NCI-H69 (cell line): ENCODE results near the gene NAA15.
"Not testable (repeated sequence)": the region's sequence is repeated elsewhere in the genome, so short reads cannot be mapped to it uniquely, and the experiment has no call there.

Experiments
- DNase-seq: peaks from one replicate; lab custom pipeline; 2025; lab: John Stamatoyannopoulos, UW

The NAA15 gene

DNA sequence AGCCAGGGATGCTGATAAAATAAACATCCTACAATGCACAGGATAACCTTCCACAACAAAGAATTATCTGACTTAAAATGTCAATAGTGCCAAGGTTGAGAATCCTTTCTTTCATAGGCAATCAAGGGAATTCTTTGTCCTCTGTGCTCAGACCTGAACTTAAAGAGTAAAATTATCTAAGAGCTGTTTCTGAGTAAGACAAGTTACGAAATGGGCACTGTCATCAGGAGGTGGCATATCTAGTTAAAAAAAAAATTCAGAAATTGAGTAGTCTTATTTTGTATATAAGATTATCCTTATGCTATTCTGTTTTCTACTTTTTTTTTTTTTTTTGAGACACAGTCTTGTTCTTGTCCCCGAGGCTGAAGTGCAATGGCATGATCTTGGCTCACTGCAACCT, 149.3 kb downstream of the NAA15 start:
- no peak for DNase-seq

DNA sequence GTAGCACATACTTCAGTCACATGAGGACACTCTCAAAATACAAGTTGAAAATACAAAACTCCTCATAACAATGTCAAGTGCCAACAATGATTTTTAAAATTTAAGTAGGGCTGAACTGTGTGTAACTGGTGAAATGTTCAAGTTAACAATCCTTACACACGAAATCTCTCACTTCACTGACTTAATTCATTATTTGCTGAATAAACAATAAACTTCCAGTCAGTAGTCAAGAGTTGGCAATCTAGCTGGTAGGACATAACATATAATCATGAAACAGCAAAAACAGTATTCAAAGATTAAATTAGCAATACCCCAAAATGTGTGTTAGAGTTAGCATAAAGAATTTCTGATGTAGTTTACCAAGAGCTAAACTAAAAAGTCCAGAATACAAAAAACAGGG, 150.7 kb downstream of the NAA15 start:
- no peak for DNase-seq

DNA sequence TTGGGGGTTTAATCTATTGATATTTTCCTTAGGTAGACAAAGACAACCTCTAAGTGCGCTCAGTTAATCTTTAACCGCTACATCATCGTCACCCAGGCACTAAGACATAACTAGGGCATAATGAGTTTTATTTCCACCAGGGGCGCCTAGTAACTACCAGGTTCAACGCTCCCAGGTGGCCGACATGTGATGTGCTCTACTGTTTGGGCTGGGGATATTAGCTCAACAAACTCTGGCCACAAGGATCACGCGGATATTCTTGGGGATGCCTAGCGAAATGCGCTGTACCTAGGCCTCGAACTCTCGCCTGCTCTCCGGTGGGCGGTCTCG, 151.7 kb downstream of the NAA15 start:
- DNase-seq: peak; percentile 86

DNA sequence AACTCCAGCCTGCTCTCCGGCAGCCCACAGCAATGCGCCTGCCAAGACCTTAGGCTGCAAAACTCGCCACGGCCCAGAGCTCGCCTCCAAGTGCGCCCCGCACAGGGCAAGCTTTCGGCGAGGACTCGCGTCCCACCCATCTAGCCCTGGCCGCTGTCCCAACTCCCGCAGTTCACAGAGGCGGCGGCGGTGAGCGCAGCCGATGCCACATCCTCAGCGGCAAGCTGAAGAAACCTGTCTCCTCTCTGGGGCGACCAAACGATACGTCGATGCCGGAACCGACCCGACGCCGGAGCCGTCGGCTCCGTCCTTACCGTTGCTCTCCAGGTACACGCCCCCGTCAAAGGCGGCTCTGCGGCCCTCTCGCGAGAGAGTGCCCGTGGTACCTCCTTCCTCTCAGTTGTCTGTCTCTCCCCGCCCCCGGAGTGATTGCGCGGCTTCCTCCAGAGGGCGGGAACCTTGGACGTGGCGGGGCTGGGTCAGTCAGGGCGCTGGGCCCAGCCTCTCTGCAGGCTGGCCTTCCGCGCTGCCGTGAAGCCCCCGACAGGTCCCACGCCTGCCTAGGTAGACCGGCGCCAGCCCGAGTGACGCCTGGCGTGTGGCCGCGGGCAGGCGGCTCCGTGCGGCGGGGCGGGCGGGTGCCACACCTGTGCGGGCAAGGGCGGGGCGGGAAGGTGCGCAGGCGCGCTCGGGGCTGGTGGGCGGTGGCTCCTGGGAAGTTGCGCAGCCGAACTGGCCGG, 152.2 kb downstream of the NAA15 start:
- peak; percentile 96 for DNase-seq

DNA sequence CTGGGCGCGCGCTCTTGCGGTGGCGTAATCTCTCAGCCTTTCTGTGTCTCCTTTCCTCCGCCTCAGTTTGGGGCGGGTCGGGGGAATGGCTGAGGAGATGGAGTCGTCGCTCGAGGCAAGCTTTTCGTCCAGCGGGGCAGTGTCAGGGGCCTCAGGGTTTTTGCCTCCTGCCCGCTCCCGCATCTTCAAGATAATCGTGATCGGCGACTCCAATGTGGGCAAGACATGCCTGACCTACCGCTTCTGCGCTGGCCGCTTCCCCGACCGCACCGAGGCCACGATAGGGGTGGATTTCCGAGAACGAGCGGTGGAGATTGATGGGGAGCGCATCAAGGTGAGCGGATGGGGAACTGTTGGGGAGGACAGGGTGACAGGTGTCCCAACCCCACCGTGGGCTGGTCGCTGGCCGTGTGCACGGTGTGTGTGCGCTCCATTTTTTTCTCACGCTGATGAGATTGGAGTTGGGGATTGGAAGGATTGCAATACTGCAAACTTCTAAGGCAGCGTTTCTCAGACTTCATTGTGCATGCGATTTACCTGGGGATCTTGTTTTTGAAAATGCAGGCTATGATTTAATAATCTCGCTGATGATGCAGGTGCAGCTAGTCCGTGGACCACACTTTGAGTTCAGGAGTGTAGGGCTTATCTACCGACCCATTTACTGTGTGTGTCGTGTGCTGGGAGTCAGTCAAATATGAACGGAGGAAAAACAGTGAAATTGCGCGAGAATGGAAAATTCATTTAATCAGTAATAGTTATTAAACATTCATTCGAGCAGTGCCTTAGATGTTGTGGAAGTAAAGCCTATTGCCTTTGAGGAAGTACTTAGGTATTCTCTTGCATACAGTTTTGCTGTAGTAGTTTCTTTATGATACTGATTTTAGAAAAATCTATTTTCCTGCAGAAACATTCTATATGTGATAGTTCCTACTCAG, 153.1 kb downstream of the NAA15 start, which contains the start of gene RAB33B:
TSS of gene RAB33B (plus strand) at position 11 of the 935 bp plus-strand sequence. CDS start at position 86, 75 bp downstream.
- DNase-seq: no peak

DNA sequence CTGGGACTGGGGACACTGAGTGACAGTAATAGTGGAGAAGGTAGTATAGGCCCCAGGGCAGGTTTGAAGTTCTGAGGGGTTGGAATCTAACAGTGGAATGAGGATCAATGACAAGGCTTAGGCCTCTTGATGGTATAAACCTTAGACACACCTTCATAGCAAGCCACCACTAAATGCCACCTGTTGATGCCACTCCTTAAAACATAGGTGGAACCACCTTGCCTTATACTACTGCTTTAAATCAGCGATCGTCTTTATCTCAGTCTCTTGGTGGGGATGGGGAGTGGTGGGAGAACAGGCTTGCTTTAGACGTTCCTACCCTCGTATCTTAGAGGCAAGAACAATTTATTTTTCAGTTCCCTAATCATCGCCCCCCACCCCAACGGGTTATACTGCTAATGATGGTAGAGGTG, 153.8 kb downstream of the NAA15 start:
- peak; percentile 11 for DNase-seq

DNA sequence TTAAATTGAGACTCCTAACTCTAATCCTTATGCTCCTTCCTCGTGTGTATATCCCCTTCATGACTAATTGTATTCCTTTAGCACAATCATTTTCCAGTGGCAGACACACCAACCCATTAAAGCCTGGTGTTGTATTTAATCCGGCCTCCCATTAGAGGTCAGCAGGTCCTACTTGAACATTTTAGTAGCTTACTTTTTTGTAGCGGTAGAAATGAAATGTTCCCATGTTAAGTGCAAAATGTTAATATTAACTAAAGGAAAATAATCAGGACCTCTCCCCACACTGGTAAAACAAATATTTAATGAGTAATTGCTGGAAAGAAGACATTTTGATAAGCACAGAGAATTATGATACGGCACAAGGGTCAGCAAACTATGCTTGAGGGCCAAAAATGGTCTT, 156.0 kb downstream of the NAA15 start:
- DNase-seq: peak; percentile 8

DNA sequence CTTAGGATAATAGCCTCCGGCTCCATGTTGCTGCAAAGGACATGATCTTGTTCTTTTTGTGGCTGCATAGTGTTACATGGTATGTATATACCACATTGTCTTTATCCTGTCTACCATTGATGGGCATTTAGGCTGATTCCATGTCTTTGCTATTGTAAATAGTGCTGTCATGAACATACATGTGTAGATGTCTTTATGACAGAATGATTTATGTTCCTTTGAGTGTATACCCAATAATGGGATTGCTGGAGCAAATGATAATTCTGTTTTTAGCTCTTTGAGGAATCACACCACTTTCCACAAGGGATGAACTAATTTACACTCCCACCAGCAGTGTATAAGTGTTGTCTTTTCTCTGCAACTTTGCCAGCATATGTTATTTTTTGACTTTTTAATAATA, 157.2 kb downstream of the NAA15 start:
- DNase-seq: peak; percentile 19

DNA sequence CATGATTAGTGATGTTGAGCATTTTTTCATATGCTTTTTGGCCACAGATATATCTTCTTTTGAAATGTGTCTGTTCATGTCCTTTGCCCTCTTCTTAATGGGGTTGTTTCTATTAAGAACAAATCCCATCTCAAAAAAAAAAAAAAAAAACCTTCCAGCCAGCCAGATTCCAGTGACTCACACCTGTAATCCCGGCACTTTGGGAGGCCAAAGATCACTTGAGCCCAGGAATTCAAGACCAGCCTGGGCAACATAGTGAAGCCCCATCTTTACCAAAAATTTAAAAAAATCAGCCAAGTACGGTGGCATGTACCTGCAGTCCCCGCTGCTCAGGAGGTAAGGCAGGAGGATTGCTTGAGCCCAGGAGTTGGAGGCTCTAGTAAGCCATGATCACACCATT, 157.7 kb downstream of the NAA15 start:
- no peak for DNase-seq

DNA sequence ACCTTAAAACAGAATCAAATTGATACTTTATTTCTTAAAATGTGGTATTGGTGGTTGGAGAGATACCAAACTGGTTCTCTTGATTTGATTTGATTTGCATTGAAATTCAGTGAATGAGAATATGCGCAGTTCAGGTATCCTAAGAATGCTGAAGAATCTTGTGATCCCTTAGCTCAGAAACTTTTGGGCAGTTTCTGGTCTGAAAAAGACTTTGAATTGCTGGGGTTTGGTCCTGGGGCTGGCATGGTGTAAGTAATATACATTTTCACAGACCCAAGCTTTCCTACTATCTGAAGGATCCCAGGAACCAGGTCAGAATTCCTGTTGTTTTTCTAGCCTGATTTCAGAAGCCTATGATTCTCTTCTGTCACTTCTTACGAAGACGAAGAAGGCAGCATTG, 159.3 kb downstream of the NAA15 start:
- DNase-seq: no peak

DNA sequence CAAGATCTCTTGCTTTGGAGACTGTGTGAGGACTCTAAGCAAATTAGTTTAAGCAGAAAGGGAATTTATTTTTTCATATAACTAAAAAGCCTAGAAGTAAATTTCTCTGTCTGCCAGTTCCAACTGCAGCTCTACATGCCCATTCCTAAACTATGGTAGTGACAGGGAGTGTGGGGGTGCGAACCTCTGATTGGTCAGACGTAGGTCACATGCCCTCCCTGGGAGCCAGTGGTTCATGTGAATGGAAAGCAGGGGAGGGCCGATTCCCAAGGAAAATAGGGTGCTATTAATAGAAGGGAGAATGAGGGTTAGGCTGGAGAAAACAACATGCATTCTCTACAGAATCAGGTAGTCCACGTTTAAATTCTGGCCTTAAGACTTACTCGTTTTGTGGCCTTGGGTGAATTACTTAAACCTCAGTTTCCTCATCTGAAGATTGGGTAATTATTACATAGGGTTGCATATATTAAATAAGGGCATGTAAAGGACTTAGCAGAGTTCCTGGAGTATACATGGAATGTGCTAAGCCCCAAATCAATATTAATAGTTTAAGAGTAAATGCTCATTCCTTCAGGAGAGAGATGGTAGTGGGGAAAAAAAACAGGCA, 159.8 kb downstream of the NAA15 start:
- DNase-seq: no peak

DNA sequence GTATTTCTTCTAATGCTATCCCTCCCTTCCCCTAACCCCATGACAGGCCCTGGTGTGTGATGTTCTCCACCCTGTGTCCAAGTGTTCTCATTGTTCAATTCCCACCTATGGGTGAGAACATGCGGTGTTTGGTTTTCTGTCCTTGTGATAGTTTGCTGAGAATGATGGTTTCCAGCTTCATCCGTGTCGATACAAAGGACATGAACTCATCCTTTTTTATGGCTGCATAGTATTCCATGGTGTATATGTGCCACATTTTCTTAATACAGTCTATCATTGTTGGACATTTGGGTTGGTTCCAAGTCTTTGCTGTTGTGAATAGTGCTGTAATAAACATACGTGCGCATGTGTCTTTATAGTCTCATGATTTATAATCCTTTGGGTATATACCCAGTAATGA, 163.2 kb downstream of the NAA15 start:
- not testable (repeated sequence) for DNase-seq

DNA sequence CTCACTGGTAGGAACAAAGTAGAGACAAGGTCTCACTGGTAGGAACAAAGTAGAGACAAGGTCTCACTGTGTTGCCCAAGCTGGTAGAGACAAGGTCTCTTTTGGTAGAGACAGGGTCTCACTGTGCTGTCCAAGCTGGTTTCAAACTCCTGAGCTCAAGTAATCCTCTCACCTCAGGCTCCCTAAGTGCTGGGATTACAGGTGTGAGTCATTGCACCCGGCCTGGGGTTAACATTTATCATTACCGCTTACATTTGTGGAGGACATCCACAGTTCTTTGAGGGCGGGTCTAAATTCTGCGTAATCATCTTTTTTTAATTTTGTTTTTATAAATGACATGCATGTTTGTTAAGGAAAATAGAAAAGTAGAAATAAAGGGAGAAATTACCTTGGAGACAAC, 164.6 kb downstream of the NAA15 start:
- DNase-seq: no peak

DNA sequence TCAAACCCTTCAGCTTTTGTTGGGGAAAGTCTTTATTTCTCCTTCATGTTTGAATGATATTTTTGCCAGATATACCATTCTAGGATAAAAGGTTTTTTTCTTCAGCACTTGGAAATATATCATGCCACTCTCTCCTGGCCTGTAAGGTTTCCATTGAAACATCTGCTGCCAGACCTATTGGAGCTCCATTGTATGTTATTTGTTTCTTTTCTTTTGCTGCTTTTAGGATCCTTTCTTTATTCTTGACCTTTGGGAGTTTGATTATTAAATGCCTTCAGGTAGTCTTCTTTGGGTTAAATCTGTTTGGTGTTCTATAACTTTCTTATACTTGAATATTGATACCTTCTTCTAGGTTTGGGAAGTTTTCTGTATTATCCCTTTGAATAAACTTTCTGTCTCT, 167.5 kb downstream of the NAA15 start:
- not testable (repeated sequence) for DNase-seq

DNA sequence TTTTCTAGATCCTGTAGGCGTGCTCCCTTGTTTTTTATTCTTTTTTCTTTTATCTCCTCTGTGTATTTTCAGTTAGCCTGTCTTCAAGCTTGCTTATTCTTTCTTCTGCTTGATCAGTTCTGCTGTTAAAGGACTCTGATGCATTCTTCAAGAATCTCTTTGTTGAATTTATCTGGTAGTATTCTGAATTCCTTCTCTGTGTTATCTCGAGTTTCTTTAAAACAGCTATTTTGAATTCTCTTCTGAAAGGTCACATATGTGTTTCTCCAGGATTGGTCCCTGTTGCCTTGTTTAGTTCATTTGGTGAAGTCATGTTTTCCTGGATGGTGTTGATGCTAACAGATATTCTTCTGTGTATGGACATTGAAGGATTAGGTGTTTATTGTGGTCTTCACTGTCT, 167.9 kb downstream of the NAA15 start:
- no peak for DNase-seq
